GM23248 (cell line): Measurements from ENCODE around the gene ZNF770.
"Not testable (repeated sequence)": the region's sequence is repeated elsewhere in the genome, so short reads cannot be mapped to it uniquely, and the experiment has no call there.

ENCODE experiments used
- EZH2 ChIP-seq: fragments of 200-600 bp; sonication (generic); IDR thresholded peaks from 2 replicates; pipeline ENCODE4 v1.6.1; 2018; ENCODE audit warnings: antibody characterized with exemption, mild to moderate bottlenecking; ENCODE audit not compliant: insufficient read depth, poor library complexity, severe bottlenecking
- EZH2phosphoT487 ChIP-seq: fragments of 200-600 bp; sonication (generic); IDR thresholded peaks from 2 replicates; pipeline ENCODE4 v1.6.1; 2018; ENCODE audit warnings: antibody characterized with exemption, moderate library complexity, mild to moderate bottlenecking, low read depth; ENCODE audit not compliant: insufficient read depth

GRCh38 chr15:34943264-34943663 lies 44.8 kb downstream of the ZNF770 start:
- not testable (repeated sequence) for TF ChIP-seq EZH2phosphoT487, EZH2
